ENCODE results near the gene SLC39A3. TPM values are rescaled to one million over a fixed set of nuclear protein-coding genes. Genes with fewer than 3 reads are reported as not detected.

Gene SLC39A3
- total RNA-seq, 1 experiment from 2014 or later = 32.4 TPM

- no peak for TF ChIP-seq CTCF (conservative IDR thresholded peaks at IDR 0.05)
- no peak overlapping the region for H3K18ac ChIP-seq (ENCODE audit: insufficient read length, low read depth, low read length)
Observed at GRCh38 chr19:2744113-2744512, 4.3 kb upstream of the SLC39A3 start.

More at GRCh38 chr19:2744113-2744512, 4.3 kb upstream of the SLC39A3 start:
- Histone ChIP-seq H3K9me3 (ENCODE audit: control insufficient read depth, low read depth, low read length) (no peaks in the 10 kb centered on the region), H3K4me2 (ENCODE audit: insufficient read depth, insufficient read length, low read length) (no peak overlapping the region), H3K27ac (ENCODE audit: insufficient read length, low read depth, low read length) (no peak overlapping the region), H3K14ac (ENCODE audit: insufficient read depth, low read length) (no peak overlapping the region), H2AK5ac (ENCODE audit: insufficient read length, low read length) (no peak overlapping the region), H2BK5ac (ENCODE audit: insufficient read length, low read length) (no peak overlapping the region), H3T11ph (ENCODE audit: low read length) (no peak overlapping the region), H2BK20ac (ENCODE audit: low read depth, low read length, poor library complexity, severe bottlenecking) (no peak overlapping the region), H2BK120ac (ENCODE audit: low read depth, low read length, poor library complexity, severe bottlenecking) (no peak overlapping the region), H2BK12ac (ENCODE audit: insufficient read length, low read depth, low read length) (no peak overlapping the region), H4K20me1 (ENCODE audit: control insufficient read depth, insufficient read depth, insufficient read length) (no peaks in the 10 kb centered on the region), H4K8ac (replicated peaks; ENCODE audit: insufficient read length, low read depth, low read length) (no peak overlapping the region), H2AFZ (ENCODE audit: low read length) (no peak overlapping the region), H3K4me1 (ENCODE audit: insufficient read depth, low read length) (no peaks in the 10 kb centered on the region), H3K56ac (ENCODE audit: insufficient read length, low read depth, low read length) (no peak overlapping the region), H4K5ac (ENCODE audit: insufficient read length, low read depth, low read length) (no peak overlapping the region), H3K4ac (ENCODE audit: low read depth, low read length) (no peak overlapping the region), H3K27me3 (ENCODE audit: insufficient read depth, low read length) (no peaks in the 10 kb centered on the region; the same call in 1 of the 2 replicates), H3K23ac (ENCODE audit: insufficient read length, low read depth, low read length) (no peak overlapping the region), H3K79me1 (ENCODE audit: insufficient read depth, low read depth, low read length, poor library complexity, severe bottlenecking) (no peaks in the 10 kb centered on the region), H4K91ac (ENCODE audit: insufficient read length, low read depth, low read length) (no peak overlapping the region), H3K79me2 (ENCODE audit: insufficient read depth, low read length) (no peaks in the 10 kb centered on the region), H3K23me2 (ENCODE audit: insufficient read length, low read depth, low read length, poor library complexity, severe bottlenecking) (peaks cover 4% of the 10 kb centered on the region), H2BK15ac (ENCODE audit: low read depth, low read length) (no peak overlapping the region), H3K9ac (ENCODE audit: extremely low read depth, insufficient read length, low read length) (no peak overlapping the region)
- no CpG with 5 or more reads among the region's 4 CpGs for WGBS (ENCODE audit: extremely low coverage, insufficient read length, low lambda C conversion rate)
- Mint-ChIP-seq H3K36me3 (ENCODE audit: insufficient read depth in 1 of 3, low read depth in 3 of 3) (no peaks in the 10 kb centered on the region), H3K9me3 (no peaks in the 10 kb centered on the region), H3K27me3 (ENCODE audit: low read depth) (peaks cover 53% of the 10 kb centered on the region), H3K27ac (no peak overlapping the region), H3K4me1 (peaks cover 3% of the 10 kb centered on the region in 2 experiments), H3K4me3 (no peak overlapping the region)
- DNase-seq = no peak
